HG03095 (cell line): ENCODE results near the gene SUV39H1.
"Not testable (repeated sequence)": the region's sequence is repeated elsewhere in the genome, so short reads cannot be mapped to it uniquely, and the experiment has no call there.

Experiments
- ATAC-seq: cut with Tn5 transposase; IDR thresholded peaks from one replicate; pipeline ENCODE4 v1.9.1; 2021; ENCODE audit warnings: moderate library complexity; ENCODE audit not compliant: unreplicated experiment

SUV39H1 gene

DNA sequence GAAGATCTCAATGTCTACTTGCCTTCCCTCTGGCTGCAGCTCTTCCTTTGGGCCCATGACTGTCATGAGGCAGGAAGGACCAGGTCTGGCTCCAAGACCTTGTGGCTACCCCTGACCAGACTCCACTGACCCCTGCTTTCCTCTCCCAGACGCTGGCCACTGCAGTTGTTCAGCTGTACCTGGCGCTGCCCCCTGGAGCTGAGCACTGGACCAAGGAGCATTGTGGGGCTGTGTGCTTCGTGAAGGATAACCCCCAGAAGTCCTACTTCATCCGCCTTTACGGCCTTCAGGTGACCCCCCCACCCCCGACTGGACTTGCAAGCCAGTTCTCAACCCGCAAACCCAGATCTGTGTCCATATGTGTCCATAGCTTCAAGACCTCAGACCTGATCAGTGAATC, 12.4 kb upstream of the SUV39H1 start:
- ATAC-seq, result no peak

DNA sequence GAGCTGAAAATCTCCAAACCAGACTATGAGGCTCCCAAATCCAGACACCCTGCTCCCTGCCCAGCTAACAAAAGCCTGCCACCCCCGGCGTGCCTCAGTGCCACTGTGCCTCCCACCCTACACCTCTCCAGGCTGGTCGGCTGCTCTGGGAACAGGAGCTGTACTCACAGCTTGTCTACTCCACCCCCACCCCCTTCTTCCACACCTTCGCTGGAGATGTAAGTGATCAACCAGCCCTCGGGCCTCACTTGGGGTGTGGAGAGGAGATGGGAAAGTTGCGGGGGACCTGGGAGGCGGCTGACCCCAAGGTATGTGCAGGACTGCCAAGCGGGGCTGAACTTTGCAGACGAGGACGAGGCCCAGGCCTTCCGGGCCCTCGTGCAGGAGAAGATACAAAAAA, 11.1 kb upstream of the SUV39H1 start:
- ATAC-seq, result no peak

DNA sequence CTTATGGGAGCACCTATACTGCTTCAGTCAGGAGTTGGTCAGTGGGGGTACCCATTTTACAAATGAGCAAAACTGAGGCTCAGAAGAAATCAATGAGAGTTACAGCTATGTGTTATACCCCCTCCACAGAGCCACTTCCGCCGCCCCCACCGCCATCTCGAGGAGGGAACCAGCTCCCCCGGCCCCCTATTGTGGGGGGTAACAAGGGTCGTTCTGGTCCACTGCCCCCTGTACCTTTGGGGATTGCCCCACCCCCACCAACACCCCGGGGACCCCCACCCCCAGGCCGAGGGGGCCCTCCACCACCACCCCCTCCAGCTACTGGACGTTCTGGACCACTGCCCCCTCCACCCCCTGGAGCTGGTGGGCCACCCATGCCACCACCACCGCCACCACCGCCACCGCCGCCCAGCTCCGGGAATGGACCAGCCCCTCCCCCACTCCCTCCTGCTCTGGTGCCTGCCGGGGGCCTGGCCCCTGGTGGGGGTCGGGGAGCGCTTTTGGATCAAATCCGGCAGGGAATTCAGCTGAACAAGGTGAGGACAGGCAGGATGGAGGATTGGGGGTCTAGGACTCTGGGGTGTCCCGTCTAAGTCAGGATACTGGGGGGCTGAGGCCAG, 7.9 kb upstream of the SUV39H1 start:
- no peak for ATAC-seq

DNA sequence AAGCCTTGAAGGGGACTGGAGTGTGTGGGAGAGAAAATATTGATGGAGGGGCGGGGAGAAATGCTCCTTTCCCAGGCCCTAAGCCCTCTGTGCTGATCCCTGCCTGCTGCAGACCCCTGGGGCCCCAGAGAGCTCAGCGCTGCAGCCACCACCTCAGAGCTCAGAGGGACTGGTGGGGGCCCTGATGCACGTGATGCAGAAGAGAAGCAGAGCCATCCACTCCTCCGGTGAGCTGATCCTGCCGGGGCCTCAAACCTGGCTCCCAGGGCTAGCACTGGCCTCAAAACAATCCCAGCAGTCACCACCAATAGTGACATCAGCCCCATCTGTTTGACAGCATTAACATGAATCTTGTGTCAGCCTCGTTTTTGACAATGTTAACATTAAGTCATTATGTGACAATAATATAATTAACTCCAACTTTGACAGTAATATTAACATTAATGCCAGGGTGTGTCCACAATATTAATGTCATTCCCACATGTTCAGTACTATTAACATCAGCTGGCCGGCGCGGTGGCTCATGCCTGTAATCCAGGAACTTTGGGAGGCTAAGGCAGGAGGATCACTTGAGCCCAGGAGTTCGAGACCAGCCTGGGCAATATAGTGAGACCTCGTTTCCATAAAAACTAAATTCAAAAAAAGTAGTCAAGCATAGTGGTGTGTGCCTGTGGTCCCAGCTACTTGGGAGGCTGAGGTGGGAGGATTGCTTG, 7.2 kb upstream of the SUV39H1 start:
- no peak for ATAC-seq

DNA sequence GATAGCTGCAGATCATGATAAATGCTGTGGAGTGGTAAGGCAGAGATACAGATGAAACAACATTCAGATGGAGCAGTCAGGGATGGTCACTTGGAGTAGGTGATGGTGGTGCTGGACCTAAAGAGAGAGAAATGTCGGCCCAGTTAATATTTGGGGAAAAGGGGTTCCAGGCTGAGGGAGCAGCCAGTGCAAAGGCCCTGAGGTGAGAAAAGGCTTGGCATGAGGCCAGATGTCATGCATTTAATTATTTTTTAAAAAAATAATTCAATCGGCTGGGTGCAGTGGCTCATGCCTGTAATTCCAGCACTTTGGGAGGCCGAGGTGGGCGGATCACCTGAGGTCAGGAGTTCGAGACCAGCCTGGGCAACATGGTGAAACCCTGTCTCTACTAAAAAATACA, 4.8 kb upstream of the SUV39H1 start:
- ATAC-seq, result not testable (repeated sequence)

DNA sequence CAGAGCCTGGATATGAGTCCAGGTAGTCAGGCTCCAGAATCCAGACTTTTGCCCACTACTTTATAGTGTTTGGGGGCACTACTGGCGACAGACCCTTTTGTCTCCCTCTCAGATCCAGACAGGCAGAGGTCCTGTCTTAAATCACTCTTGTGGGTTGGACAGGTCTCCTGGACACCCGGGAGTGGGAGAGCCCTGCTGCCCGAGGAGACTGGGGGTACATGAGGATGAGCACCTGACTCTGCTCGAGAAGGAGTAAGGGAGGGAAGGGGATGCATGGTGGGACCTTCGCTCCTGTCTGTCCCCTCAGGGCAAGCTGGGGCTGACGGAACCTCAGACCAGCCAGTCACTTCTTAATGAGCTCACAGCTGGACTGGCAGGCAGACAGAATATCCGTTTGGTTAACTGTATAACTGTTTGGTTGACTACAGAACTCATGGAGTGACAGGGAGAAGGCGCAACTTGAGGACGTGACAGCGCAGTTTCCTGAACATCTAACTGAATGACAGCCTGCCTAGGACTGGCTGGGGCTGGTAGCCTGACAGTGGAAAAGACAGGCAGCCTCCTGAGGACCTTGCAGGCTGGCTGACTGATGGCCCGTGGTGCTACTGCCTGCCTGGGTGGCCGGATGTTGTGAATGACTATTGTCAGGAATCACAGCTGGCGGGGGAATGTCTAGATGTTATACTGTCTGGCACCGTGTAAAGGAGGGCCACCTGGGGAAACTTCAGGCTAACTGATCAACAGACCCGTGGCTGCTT, 1.6 kb upstream of the SUV39H1 start:
- no peak for ATAC-seq

DNA sequence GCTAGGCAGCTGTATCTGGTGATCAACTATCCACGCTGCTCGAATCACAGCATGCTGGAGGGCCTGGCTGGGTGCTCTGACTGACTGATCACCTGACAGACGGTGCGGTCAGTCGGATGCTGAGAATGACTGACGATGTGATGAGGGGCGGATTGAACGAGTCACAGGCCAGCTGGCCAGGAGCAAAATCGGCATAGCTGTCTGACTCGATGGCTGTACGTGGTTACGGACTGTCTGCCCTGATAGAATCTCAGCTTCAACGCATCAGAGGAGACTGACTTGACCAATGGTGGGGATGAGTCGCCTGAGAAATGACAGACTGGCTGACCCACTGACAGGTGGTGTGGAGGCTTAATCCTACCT, 1.0 kb upstream of the SUV39H1 start:
- no peak for ATAC-seq

DNA sequence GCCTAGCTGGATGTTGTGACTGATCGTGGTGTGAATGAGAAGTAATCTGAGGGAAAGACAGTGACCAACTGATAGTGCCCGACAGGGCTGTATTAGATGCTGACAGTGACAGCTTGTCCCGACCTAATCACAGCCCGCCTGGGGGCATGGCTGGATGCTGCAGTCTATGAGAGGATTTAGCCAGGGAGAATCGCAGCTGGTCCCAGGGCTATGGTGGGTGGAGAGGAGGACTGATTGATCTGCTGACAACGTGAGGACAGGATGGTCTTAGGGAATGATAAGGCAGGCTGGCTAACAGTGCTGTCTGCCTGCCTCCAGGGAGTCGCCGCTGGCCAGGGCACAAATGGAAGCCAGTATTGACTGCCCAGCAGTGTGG, 621 bp upstream of the SUV39H1 start:
- no peak for ATAC-seq

DNA sequence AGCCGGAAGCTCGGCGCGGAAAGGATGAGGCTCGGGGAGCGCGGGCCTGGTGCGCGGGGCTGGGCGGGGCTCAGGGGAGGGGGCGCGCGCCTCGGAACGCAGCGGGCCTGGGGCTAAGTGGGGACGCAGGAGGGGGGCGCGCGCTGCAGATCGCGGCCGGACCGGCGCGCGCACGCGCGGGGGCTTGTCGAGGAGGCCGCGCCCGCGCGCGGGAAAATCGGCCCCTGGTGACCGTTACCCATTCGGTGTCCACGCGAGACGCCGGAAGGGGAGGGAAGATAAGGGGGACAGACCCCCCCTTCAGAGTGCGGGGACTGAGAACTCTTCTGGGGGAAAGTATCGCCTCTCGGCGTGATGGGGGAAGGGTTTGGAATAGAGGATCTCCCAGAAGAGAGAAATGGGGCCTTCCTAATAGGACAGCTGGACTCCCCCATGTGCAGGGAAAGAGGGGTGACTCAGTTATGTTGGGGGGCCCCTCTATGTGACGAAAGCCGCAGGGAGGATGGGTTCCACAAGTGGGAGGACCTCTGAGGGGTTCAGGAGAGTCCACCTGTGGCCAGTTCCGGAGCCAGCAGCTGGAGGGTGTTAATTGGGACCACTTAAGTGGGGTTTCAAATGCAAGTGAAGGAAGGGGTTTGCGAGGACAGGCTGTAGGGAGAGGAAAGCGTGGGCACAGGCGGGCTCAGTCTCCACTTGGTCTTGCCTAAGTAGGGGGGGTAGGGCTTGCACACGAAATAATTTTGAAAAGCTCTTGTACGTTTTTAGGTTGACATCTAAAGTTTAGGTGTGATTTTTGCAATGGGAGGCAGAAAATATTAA, 584 bp downstream of the SUV39H1 start:
- ATAC-seq, result peak; percentile 28

DNA sequence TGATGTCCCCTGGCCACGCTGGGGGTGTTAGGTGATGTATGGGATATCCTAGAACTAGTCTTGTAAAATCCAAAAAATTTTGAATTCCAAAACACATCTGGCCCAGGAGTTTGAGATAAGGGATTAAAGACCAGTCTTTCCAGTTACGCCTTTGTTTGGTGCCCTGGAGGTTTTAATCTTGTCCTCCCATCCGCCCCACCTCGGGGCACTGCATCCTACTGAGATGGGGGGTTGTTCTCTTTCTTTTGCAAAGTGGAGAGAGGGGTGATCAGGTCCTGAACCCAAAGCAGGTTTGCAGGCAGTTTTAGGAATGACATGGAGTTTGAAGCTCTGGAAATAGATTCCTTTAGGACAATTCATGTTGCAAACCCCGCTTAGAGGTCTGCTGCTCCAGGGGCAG, 1.8 kb downstream of the SUV39H1 start:
- no peak for ATAC-seq

DNA sequence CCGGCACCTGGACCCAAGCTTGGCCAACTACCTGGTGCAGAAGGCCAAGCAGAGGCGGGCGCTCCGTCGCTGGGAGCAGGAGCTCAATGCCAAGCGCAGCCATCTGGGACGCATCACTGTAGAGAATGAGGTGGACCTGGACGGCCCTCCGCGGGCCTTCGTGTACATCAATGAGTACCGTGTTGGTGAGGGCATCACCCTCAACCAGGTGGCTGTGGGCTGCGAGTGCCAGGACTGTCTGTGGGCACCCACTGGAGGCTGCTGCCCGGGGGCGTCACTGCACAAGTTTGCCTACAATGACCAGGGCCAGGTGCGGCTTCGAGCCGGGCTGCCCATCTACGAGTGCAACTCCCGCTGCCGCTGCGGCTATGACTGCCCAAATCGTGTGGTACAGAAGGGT, 3.7 kb downstream of the SUV39H1 start:
- ATAC-seq, result no peak

DNA sequence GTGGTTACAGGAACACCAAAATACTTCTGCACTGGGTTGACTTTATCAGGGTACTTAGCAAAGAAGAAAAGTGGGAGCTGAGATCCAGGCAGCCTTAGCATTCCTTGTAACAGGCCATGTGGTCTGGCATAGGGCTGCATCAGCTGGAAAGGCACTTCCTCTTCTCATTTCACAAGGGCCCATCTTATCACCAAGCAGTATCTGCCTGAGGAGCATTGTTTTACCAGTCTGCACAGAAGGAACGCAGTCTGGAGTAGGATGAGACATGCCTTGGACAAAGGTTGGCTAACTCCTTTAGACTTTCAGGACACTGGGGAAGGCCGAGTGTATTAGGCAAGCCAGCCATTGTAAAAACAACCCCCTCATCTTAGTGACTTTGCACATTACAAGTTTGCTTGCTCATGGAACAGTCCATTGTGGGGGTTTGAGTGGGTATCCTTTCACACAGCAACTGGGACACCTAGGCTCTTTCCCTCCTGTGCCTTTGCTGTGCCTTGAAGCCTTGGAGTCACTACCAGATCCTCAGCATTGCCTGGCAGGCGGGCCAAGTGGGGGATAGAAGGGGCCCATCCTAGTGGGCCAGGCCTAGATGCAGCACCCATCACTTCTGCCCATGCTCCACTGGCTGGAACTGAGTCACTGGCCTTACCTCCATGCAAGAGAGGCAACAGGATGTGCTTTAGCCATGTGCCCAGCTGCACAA, 4.6 kb downstream of the SUV39H1 start:
- ATAC-seq, result no peak

DNA sequence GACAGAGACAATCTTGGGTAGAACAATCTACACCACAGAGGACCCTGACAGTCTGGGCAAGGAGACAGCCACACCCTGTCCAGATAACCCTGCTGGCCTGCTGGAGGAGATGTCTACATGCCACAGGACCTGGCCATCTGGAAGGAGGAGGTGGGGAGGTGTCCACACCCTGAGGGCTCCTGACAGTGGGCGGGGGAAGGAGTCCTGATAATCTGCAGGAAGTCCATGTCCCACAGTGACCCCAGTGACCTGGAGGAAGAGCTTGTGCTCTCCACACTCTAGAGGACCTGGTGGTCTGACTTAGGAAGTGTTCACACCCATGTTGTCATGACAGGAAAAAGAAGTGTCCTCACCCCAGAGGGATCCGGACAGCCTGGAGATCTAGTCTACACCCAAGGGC, 5.5 kb downstream of the SUV39H1 start:
- ATAC-seq, result no peak

DNA sequence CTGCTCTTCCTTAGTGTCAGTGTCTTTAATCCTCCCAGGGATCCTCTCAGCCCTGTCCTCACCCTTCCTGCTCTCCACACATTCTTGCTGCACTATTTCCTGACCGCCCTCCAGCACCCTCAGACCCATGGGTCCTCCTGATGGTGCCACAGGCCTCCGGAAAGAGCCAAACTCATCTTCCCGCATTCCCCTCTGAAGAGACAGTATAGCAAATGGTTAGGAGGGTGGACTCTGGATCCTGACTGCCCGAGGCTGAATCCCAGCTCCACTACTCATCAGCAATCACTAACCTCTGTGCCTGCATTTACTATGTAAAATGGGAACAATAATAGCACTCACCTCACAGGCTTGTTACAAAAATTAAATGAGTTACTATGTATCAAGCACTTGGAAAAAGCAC, 6.2 kb downstream of the SUV39H1 start:
- ATAC-seq, result no peak

DNA sequence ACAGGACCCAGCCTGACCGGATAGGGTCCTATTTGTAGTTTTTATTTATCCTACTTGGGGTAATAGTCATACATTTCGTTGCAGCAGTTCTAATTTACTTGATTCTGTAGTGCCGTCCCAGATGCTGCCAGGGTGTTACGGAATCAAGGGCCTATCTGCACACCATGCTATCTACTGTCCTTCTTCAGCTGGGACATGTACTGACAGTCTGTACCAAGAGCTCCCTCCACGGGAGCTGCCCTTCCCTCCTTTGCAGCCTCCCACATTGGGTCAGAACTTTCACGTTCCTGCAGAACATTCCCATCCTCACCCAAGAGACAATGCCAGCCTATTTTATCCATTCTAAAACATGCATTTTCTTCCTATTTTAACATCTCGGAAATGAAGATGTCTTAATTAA, 6.7 kb downstream of the SUV39H1 start:
- ATAC-seq, result no peak

DNA sequence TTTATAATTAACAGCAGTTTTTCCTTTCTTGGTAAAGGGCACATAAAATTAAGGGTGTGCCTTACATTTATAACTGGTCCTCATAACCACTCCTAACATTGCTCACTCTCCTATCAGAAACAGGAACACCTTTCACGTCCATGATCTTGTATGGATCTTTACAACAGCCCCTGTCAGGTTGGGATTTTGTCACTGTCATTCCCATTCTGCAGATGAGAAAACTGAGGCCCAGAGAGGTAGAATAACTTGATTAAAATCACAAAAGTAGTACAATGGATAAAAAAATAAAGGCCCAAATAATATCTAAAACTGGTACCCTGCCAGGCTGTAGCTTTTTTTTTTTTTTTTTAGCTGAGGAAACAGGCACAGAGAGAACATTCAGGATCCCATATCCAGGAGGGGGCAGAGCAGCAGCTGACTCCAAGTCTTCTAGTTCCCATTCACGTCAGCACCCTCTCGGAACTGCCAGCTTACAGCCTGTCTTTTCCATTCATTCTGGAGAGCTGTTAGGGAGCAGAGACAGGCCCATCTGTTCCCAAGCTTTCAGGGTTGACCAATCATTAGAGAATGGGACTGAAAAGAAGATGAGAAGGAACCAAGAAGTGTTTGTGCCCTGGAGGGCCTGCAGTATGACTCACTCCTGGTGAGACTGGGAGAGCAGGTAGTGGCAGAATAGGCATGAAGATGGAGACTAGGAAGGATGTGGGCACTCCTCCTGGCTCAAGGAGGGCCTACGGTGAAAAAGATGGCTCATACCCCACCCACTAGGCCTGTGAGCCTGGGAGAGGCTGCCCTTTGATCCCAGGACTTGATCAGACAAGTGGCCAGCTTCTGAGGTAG, 7.3 kb downstream of the SUV39H1 start:
- no peak for ATAC-seq

DNA sequence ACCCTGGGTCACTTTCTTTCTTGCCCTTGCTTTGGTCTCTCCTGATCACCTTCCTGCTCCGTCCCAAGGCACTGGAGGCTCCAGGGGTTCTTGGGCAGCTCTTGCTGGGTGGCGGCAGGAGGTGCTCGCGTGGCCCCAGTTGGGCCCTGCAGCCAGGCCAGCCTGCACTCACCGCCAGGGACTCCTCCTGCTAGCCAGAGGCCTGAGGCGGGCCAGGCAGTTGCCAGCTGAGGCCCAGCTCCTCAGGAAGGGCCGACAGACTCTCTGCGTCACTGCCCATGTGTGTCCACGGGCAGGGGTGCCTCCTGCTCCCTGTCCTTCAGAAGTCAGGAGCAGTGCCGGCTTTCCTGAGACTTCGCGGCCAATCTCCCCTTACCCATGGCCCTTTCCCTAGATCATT, 9.3 kb downstream of the SUV39H1 start:
- ATAC-seq, result no peak

DNA sequence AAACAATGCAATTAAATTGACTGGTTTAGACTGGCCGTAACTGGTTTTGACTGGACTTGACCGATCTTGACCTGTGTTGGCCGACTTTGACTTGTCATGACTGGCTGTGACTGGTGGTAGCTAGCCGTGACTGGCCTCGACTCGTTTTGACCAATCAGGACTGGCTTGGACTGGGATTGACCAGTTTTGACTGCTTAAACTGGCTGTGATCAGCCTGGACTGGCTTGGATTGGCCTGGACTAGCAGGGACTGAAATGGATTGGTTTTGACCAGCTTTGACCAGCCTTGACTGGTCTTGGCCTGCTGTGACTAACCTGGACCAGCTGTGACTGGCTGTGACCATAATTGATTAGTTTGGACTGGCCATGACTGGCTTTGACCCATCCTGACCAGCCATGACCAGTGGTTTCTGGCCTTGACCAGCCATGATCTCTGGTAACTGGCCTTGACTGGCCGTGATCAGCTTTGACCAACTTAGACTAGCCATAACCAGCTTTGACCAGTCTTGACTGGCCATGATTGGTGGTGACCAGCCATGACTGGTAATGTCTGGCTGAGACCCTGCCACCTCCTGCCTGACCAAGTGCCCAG, 13.1 kb downstream of the SUV39H1 start:
- ATAC-seq, result no peak

DNA sequence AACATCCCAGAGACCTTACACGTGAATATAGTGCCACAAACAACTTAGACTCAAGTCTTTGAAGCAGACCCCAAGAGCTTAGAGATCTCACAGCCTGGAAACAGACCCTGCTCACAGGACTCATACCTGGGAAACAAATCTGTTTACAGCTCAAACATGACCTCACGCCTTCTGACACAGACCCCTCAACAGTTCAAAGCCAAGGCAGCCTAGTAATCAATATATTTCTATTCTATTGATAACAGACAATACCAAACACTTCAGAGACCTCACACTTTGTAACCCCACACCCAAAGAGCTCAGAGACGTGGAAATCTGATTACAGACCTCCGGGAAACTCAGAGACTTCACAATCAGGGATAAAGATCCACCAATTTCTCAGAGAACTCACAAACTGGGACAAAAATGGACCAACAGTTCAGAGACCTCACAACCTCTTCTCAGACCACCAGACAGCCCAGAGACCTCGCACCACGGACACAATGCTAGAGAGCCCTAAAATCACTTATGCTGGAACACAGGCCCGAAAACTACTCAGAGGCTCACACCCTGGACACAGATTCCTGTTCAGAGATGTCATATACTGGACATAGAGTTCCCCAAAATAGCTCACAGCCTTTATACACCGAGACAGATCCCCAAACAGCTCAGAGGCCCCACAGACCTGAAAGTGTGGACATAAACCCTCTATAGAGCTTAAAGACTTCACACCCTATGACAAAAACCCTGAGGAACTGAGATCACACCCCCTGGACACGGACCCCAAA, 14.8 kb downstream of the SUV39H1 start:
- ATAC-seq, result no peak
